DOHH2 (cell line): ENCODE measurements around the gene TTYH2.

Experiments used
- CTCF ChIP-seq: fragments of 200-600 bp; sonication (generic); IDR thresholded peaks from one replicate; pipeline ENCODE4 v1.5.1; 2014; ENCODE audit warnings: antibody characterized with exemption, mild to moderate bottlenecking, low read depth, low read length; ENCODE audit not compliant: poor library complexity, severe bottlenecking
- EZH2phosphoT487 ChIP-seq: fragments of 200-600 bp; sonication (generic); IDR thresholded peaks from 2 replicates; pipeline ENCODE4 v1.6.1; 2017; ENCODE audit warnings: borderline replicate concordance, mild to moderate bottlenecking, antibody characterized with exemption, low read length, moderate library complexity, mixed read lengths

- TF ChIP-seq CTCF (no peak), EZH2phosphoT487 (no peak)
Measured at GRCh38 chr17:74165797-74166365, 47.5 kb upstream of the TTYH2 start.
